A549 (cell line): ENCODE measurements around the gene SINHCAF.

Experiments
- CTCF ChIP-seq: fragments of >200 bp; sonication (Bioruptor Twin); formaldehyde crosslinking; IDR thresholded peaks from 3 replicates; pipeline ENCODE4 v1.5.1; 2016
- ELK1 ChIP-seq: fragments of 150-350 bp; IDR thresholded peaks from 2 replicates; pipeline ENCODE4 v1.6.1; 2014; ENCODE audit warnings: low read depth, mild to moderate bottlenecking, low read length
- EP300 ChIP-seq, 2 experiments: fragments of >200 bp; sonication (Bioruptor Twin); formaldehyde crosslinking; IDR thresholded peaks; 2 replicates in 1 of 2; 3 replicates in 1 of 2; pipeline ENCODE4 v1.6.1; 2016 to 2017
- JUN ChIP-seq, 2 experiments: fragments of >200 bp; sonication (Bioruptor Twin); formaldehyde crosslinking; IDR thresholded peaks; 2 replicates in 1 of 2; 3 replicates in 1 of 2; pipeline ENCODE4 v1.6.1; 2016 to 2017
- KDM1A ChIP-seq: fragments of 200-600 bp; sonication (generic); IDR thresholded peaks from 2 replicates; pipeline ENCODE4 v1.6.1; 2016; ENCODE audit warnings: low read depth, mild to moderate bottlenecking
- MYC ChIP-seq: IDR thresholded peaks from 2 replicates; pipeline ENCODE4 v1.6.1; 2012; ENCODE audit warnings: mild to moderate bottlenecking, inconsistent platforms, low read length, improper control_type of control experiment, borderline replicate concordance
- POLR2A ChIP-seq: IDR thresholded peaks from 2 replicates; pipeline ENCODE4 v1.6.1; 2012; ENCODE audit warnings: mild to moderate bottlenecking, low read length
- RAD21 ChIP-seq, 2 experiments: fragments of >200 bp in 1 of 2; sonication (Bioruptor Twin) in 1 of 2; formaldehyde crosslinking in 1 of 2; IDR thresholded peaks in 1 of 2; conservative IDR thresholded peaks in 1 of 2; 2 replicates in 1 of 2; 3 replicates in 1 of 2; pipeline ENCODE4 v1.6.1; 2012 to 2018; ENCODE audit warnings: inconsistent platforms in 1 of 2
- RARB ChIP-seq: fragments of 250-450 bp; sonication (Bioruptor Pico); IDR thresholded peaks from 2 replicates; pipeline ENCODE4 v1.8.0; 2021; ENCODE audit warnings: mild to moderate bottlenecking, moderate library complexity
- RFX5 ChIP-seq: fragments of 450-650 bp; IDR thresholded peaks from 2 replicates; pipeline ENCODE4 v1.7.1; 2014; ENCODE audit warnings: antibody characterized with exemption, mild to moderate bottlenecking, moderate library complexity
- USF2 ChIP-seq: fragments of 450-650 bp; IDR thresholded peaks from 2 replicates; pipeline ENCODE4 v1.6.1; 2014; ENCODE audit warnings: antibody characterized with exemption

- TF ChIP-seq CTCF (no peak), RARB (CRISPR knock-in tag) (no peak), POLR2A (no peak), RFX5 (no peak), KDM1A (no peak), EP300 (IDR thresholded peaks at IDR 0.05) (no peak), MYC (no peak), USF2 (no peak), RAD21 (conservative IDR thresholded peaks at IDR 0.05 in 1 of 2, IDR thresholded peaks at IDR 0.05 in 1 of 2) (no peak), ELK1 (no peak), JUN (IDR thresholded peaks at IDR 0.05) (no peak)
Observed at GRCh38 chr12:31288381-31288780, 37.6 kb downstream of the SINHCAF start.
